HepG2 (cell line): Measurements from ENCODE around the gene CHMP2B. TPM values are rescaled to one million over a fixed set of nuclear protein-coding genes. Genes with fewer than 3 reads are reported as not detected.

Source experiments
- ATAC-seq: fragments of 200-7000 bp; cut with Tn5 transposase; 3 replicates; pipeline ENCODE4 v1.9.1; 2020; ENCODE audit warnings: mild to moderate bottlenecking, moderate library complexity
- BruUV-seq: library from RNA; stranded (reverse); fragments of 400-500 nt; replicated peaks from 2 replicates; lab custom pipeline; 2021; lab: Mats Ljungman, UMichigan
- CTCF ChIA-PET: fragments of 300-600 bp; formaldehyde crosslinking; extraction: SDS; loops from one replicate; lab custom pipeline; 2021; ENCODE audit warnings: low total read pairs, inconsistent platforms, low intra/inter-chr PET ratio; lab: Yijun Ruan, JAX
- POLR2A ChIA-PET: fragments of 350-600 bp; sonication (Branson Sonifier 250); formaldehyde crosslinking; loops from one replicate; lab custom pipeline; 2020; ENCODE audit warnings: antibody characterized with exemption, inconsistent platforms; lab: Yijun Ruan, JAX
- DNase-seq: peaks from one replicate; pipeline ENCODE4 v3.0.0-alpha.2; 2015; ENCODE audit warnings: low spot score
- FAIRE-seq: peaks from 3 replicates; lab custom pipeline; 2011; peaks lifted over from hg19 to GRCh38; lab: Jason Lieb, UNC
- H2AFZ ChIP-seq: one replicate; pipeline ENCODE4 v1.6.1; 2011; ENCODE audit warnings: low read length, inconsistent platforms
- H3K27ac ChIP-seq: fragments of 300-600 bp; 3 replicates; pipeline ENCODE4 v1.8.0; 2011; ENCODE audit warnings: mixed run types, mild to moderate bottlenecking, mixed read lengths, low read length, inconsistent platforms; ENCODE audit not compliant: insufficient read depth; ENCODE audit errors: extremely low read length
- H3K27me3 ChIP-seq, 2 experiments: fragments of 200-600 bp in 1 of 2; 2 replicates in 1 of 2; 3 replicates in 1 of 2; pipeline versions ENCODE4 v1.6.0 to v1.8.0; 2011; ENCODE audit warnings: low read length in 2 of 2, mild to moderate bottlenecking in 2 of 2, moderate library complexity in 2 of 2, inconsistent platforms in 1 of 2; ENCODE audit not compliant: insufficient read depth in 2 of 2, control insufficient read depth in 1 of 2
- H3K36me3 ChIP-seq, 2 experiments: fragments of 200-600 bp in 1 of 2; replicated peaks in 1 of 2; 2 replicates in 1 of 2; 3 replicates in 1 of 2; pipeline versions ENCODE4 v1.5.1 to v1.8.0; 2011; ENCODE audit warnings: low read length in 2 of 2, inconsistent platforms in 1 of 2; ENCODE audit not compliant: insufficient read depth in 2 of 2, control insufficient read depth in 1 of 2
- H3K4me1 ChIP-seq: 2 replicates; pipeline ENCODE4 v1.5.1; 2012; ENCODE audit warnings: low read length, inconsistent platforms; ENCODE audit not compliant: insufficient read depth
- H3K4me2 ChIP-seq: 2 replicates; pipeline ENCODE4 v1.6.0; 2011; ENCODE audit warnings: low read depth, low read length, inconsistent platforms
- H3K4me3 ChIP-seq, 3 experiments: fragments of 200-600 bp in 1 of 3; sonication (generic), shearing (Covaris generic) in 1 of 3; replicated peaks in 1 of 3; 2 replicates each; pipeline ENCODE4 v1.5.1; 2011 to 2016; ENCODE audit warnings: low read length in 3 of 3, inconsistent platforms in 2 of 3, low read depth in 2 of 3, mild to moderate bottlenecking in 2 of 3, control low read depth in 1 of 3, mixed read lengths in 1 of 3; ENCODE audit not compliant: insufficient read depth in 1 of 3
- H3K79me2 ChIP-seq: one replicate; pipeline ENCODE4 v1.6.1; 2011; ENCODE audit warnings: low read length, inconsistent platforms; ENCODE audit not compliant: insufficient read depth
- H3K9ac ChIP-seq: 2 replicates; pipeline ENCODE4 v1.6.0; 2011; ENCODE audit warnings: mild to moderate bottlenecking, low read depth, low read length, inconsistent platforms; ENCODE audit not compliant: insufficient read depth
- H3K9me3 ChIP-seq: 2 replicates; pipeline ENCODE4 v1.5.1; 2012; ENCODE audit warnings: mild to moderate bottlenecking, low read length
- H4K20me1 ChIP-seq: 2 replicates; pipeline ENCODE4 v1.6.0; 2011; ENCODE audit warnings: inconsistent platforms, mild to moderate bottlenecking, low read length, moderate library complexity; ENCODE audit not compliant: insufficient read depth
- HNRNPK ChIP-seq: fragments of 200-400 bp; formaldehyde crosslinking; IDR thresholded peaks from 2 replicates; pipeline ENCODE4 v1.6.1; 2018; ENCODE audit warnings: low read length, low read depth, moderate library complexity, mild to moderate bottlenecking; ENCODE audit not compliant: poor library complexity, severe bottlenecking
- HOXA3 ChIP-seq: sonication (generic); formaldehyde crosslinking; IDR thresholded peaks from 2 replicates; pipeline ENCODE4 v1.5.0; 2020; ENCODE audit warnings: missing genetic modification reagents
- NR3C1 ChIP-seq: sonication (generic); formaldehyde crosslinking; IDR thresholded peaks from 2 replicates; pipeline ENCODE4 v1.4.0; 2020; ENCODE audit warnings: missing genetic modification reagents
- SALL1 ChIP-seq: sonication (generic); formaldehyde crosslinking; IDR thresholded peaks from 2 replicates; pipeline ENCODE4 v1.8.0; 2022; ENCODE audit warnings: mild to moderate bottlenecking, missing genetic modification reagents
- U2AF1 ChIP-seq: fragments of 200-400 bp; formaldehyde crosslinking; optimal IDR thresholded peaks from 2 replicates; pipeline ENCODE3; 2017; ENCODE audit warnings: mild to moderate bottlenecking, low read depth, low read length
- ZNF180 ChIP-seq: sonication (generic); formaldehyde crosslinking; IDR thresholded peaks from 2 replicates; pipeline ENCODE4 v1.4.0; 2020; ENCODE audit warnings: low read depth, missing genetic modification reagents, borderline replicate concordance
- ZNF205 ChIP-seq: IDR thresholded peaks from 2 replicates; pipeline ENCODE4 v1.6.1; 2018; ENCODE audit warnings: missing biosample characterization, missing genetic modification reagents
- WGBS: methylation state at CpG from one replicate; pipeline ENCODE4 v1.1.6; 2017; ENCODE audit warnings: low lambda C conversion rate; 5-methylcytosine and 5-hydroxymethylcytosine counted together
- in situ Hi-C: cut with HindIII; loops from 2 replicates; pipeline ENCODE4 v1.10.0; 2017; ENCODE audit warnings: low pct_unique_long_range_greater_than_20kb; ENCODE audit not compliant: extremely low pct_ligation_motif_present
- intact Hi-C: fragments of 100-400 bp; cut with micrococcal nuclease; formaldehyde crosslinking; loops from one replicate; pipeline ENCODE4 v1.10.0; 2022; ENCODE audit not compliant: unreplicated experiment
- polyA plus RNA-seq, 8 experiments: library from polyadenylated mRNA; depleted of rRNA in 3 of 8; stranded (reverse) in 7 of 8; unstranded in 1 of 8; fragments of >200 nt; fragmentation: Illumina TruSeq in 4 of 8; extraction: Trizol in 4 of 8; gene quantifications; 2 replicates each; pipeline versions ENCODE4 v1.2.1 to v1.2.3, GENCODE V29; 2011 to 2016; ENCODE audit warnings: low read depth in 4 of 8, missing spikeins in 1 of 8, mixed read lengths in 1 of 8; ENCODE audit not compliant: insufficient read depth in 1 of 8
- total RNA-seq, 5 experiments: library from RNA; depleted of rRNA; stranded (reverse); fragments of >200 nt; fragmentation: Illumina TruSeq; extraction: Trizol; gene quantifications; 2 replicates each; pipeline ENCODE4 v1.2.3, GENCODE V29; 2016; ENCODE audit warnings: low read depth in 1 of 5
- TF ChIP-seq, protein P1 (sequence below): sonication (generic); formaldehyde crosslinking; IDR thresholded peaks from 2 replicates; pipeline ENCODE4 v1.8.0; 2022; ENCODE audit warnings: mild to moderate bottlenecking, missing genetic modification reagents, moderate library complexity
- TF ChIP-seq, protein P2 (sequence below): IDR thresholded peaks from 2 replicates; pipeline ENCODE4 v1.6.1; 2016; ENCODE audit warnings: missing compliant biosample characterization, missing genetic modification reagents, borderline replicate concordance

CHMP2B gene
- total and polyA plus RNA-seq, 2 of the 13 experiments (the other 11 are each of a cell fraction or from before 2014, with no cell fraction given), result 6.9 to 33.5 TPM

- Histone ChIP-seq H3K4me3 (no peak overlapping the region), H3K27me3 (no peaks in the 10 kb centered on the region), H2AFZ (no peak overlapping the region), H3K4me1 (no peaks in the 10 kb centered on the region), H3K27ac (no peak overlapping the region), H3K9me3 (no peaks in the 10 kb centered on the region), H3K4me2 (no peak overlapping the region), H3K79me2 (no peaks in the 10 kb centered on the region), H3K9ac (no peak overlapping the region), H4K20me1 (no peaks in the 10 kb centered on the region), H3K36me3 (peaks cover 0 to 19% of the 10 kb centered on the region in 2 experiments; a peak in 2 of 5 replicates)
- no peak for FAIRE-seq
- in situ Hi-C loops, result no loop called here
- ChIA-PET POLR2A (no interaction called here), CTCF (no interaction called here)
- no peak for TF ChIP-seq NR3C1 (CRISPR knock-in tag)
- TF ChIP-seq ZNF205 (CRISPR knock-in tag), result no peak
- TF ChIP-seq, protein P1, sequence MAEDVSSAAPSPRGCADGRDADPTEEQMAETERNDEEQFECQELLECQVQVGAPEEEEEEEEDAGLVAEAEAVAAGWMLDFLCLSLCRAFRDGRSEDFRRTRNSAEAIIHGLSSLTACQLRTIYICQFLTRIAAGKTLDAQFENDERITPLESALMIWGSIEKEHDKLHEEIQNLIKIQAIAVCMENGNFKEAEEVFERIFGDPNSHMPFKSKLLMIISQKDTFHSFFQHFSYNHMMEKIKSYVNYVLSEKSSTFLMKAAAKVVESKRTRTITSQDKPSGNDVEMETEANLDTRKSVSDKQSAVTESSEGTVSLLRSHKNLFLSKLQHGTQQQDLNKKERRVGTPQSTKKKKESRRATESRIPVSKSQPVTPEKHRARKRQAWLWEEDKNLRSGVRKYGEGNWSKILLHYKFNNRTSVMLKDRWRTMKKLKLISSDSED (CRISPR knock-in tag), result no peak
- no peak for TF ChIP-seq U2AF1
- TF ChIP-seq HOXA3 (CRISPR knock-in tag), result no peak
- TF ChIP-seq HNRNPK, result peak; percentile 23
- TF ChIP-seq, protein P2, sequence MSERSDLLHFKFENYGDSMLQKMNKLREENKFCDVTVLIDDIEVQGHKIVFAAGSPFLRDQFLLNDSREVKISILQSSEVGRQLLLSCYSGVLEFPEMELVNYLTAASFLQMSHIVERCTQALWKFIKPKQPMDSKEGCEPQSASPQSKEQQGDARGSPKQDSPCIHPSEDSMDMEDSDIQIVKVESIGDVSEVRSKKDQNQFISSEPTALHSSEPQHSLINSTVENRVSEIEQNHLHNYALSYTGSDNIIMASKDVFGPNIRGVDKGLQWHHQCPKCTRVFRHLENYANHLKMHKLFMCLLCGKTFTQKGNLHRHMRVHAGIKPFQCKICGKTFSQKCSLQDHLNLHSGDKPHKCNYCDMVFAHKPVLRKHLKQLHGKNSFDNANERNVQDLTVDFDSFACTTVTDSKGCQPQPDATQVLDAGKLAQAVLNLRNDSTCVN (CRISPR knock-in tag), result no peak
- no peak for TF ChIP-seq ZNF180
- TF ChIP-seq SALL1, result no peak
- BruUV-seq, result no TSS peak
- no peak for ATAC-seq
- WGBS, result 92% methylated on average over 1 of the region's 1 CpG
- DNase-seq, result no peak
- intact Hi-C loops, result no loop called here
Measured at GRCh38 chr3:87248831-87249230, 21.7 kb downstream of the CHMP2B start.
